ENCODE measurements around the gene CD82.
A peak's percentile ranks its signal among the peaks of the same experiment; 100 is the strongest.

CD82 gene

DNA sequence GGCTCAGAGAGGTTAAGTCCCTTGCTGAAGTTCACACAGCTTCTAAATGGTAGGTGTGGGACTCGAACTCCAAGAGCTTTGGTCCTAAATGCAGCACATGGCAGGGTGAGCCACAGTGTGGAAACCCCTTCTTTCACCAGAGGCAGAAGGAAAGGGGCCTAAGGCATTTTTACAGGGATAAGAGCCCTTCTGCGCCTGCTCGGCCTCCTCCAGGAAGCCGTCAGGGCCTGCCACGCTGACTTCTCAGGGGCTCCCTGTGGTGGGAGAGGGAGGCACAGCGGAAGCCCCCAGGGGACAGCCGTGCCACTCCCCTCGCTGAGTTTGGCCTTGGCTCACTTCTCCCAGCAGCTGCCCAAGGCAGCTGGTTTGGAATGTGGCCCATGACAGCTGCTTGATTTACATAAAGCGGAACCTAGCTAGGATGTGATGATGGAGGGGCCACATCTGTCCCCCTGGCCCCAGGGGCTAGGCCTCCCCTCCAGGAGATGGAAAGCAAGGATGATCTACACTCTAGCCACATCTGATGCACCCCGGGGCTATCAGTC lies 35.4 kb downstream of the CD82 start:
- no peak for DNase-seq (ENCODE audit: low read depth in 2 of 2)

DNA sequence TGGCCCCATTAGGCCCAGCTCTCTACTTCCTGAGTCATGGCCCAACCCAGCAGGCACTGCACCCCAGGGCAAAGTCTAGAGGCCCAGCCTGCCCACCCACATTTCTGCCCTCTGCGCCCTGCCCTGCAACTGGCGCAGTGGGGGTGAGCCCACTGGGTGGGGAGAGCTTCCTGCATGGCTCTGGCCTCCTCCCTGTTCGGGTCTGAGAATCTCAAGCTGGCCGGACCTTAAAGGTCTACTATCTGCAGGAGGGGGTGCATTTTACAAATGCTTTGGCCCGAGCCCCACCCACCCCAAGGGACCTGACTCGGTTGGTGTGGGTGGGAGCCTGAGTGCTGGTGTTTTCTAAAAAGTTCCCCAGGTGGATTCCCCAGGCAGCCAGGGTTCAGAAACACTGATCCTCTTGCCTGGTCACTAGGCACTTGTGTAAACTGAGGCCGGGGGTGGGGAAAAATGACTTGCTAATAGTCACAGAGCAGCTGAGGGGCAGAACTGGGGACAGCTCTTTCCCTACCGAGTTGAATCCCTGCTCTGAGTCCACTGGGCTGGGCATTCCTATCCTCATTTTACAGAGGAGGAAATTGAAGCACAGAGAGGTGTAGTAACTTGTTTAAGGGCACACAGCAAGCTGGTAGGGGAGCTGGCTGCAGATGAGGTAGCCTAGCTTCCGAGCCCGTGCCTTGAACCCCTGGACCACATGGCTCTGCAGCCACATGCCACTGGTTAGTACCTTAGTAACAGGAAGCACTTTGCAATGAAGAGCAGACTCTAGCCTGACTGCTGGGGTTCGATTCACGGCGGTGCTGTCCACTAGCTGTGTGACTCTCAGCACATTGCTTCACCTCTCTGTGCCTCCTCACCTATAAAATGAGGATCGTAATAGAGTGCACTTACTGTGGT lies 36.3 kb downstream of the CD82 start:
- no peak for DNase-seq (ENCODE audit: low read depth in 2 of 2)

DNA sequence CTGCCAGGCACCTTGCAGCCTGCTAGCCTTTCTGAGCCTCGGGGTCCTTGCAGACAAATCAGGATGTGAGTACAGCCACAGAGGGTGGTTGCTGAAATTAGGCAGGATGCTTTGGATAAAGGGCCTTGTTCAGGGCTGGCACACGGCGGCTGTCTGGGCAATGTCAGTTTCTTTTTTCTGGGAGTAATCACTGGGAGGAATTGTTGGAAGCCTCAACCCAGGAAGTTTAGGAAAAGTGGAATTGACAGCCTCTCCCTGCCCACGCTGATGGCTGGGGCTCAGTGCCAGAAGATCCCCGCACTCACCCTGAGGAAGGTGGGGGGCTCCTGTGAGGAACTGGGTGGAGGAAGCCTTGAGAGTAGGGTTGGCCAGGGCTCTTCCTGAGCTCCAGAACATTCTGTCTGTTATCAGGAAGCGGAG lies 37.4 kb downstream of the CD82 start:
- no peak for DNase-seq (ENCODE audit: low read depth in 2 of 2)

DNA sequence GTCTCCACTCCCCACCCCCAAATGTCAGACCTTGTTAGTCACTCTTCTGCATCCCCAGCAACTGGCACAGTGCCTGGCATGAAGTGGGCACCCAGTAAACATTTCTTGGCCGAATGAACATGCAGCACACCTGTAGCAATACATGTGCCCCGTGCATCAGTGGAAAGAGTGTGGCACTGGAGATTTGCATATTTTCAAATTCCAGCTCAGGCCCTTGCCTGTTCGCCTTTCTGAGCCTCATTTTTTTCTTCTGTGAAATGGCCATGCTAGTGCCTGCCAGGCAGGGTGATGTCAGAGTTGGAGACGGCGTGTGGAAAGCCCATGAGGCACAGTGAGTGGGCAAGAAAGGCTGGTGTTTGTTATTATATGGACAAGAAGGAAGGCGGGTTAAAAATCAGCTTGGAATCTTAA lies 38.7 kb downstream of the CD82 start:
- no peak for DNase-seq (ENCODE audit: low read depth in 2 of 2)

DNA sequence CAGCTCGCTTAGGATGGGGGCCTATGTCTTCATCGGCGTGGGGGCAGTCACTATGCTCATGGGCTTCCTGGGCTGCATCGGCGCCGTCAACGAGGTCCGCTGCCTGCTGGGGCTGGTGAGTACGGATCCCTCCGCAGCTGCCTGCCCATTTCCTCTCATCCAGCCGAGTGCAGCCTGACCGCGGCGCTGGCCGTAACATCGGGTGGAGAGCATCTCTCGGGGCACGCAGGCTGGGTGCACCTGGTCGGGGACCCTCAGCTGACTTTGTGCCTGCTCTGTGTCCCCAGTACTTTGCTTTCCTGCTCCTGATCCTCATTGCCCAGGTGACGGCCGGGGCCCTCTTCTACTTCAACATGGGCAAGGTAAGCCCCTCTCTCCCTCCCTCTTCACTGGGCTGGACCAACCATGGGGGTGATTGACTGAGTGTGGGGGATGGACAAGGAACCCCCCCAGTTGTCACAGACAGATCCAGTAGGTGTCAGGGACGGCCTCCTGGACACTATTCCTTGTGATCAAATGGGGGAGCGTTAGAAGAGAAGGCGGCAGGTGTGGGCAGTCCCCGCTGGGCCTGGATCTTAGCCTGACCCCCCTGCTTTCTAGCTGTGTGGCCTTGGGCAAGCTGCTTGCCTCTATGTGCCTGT lies 39.7 kb downstream of the CD82 start:
- DNase-seq (ENCODE audit: low read depth in 2 of 2): no peak

DNA sequence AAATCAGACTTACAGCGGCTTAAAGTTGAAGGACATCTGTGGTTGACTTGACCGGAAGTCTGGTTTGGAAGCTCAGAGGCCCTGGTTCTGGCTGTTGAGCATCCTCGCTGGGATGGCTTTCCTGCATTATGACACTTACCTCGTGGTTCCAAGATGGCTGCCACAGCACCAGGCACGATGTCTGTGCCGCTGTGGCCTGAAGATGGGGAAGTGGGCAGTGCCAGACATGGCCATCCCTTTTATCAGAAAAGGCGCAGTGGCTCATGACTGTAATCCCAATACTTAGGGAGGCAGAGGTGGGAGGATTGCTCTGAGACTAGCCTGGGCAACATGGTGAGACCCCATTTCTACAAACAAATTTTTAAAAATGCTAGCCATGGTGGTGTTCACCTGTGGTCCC lies 40.5 kb downstream of the CD82 start:
- no peak for DNase-seq (ENCODE audit: low read depth in 2 of 2)

DNA sequence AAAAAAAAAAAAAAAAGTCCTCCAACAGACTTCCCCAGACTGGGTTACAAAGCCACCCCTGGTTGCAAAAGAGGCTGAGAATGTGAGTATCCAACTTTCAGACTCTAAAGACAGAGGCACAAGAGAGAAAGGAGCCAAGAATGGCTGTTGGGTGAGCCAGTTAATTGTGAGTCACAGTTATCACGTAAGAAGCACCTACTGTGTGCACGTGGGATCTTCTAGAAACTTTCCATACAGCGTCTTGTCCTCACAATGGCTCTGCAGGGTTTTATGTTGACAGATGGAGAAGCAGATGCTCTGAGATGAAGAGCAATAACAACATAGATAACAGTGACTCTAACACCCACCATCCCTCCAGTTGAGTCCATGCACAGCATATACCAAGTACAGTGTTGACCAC lies 41.0 kb downstream of the CD82 start:
- no peak for DNase-seq (ENCODE audit: low read depth in 2 of 2)

DNA sequence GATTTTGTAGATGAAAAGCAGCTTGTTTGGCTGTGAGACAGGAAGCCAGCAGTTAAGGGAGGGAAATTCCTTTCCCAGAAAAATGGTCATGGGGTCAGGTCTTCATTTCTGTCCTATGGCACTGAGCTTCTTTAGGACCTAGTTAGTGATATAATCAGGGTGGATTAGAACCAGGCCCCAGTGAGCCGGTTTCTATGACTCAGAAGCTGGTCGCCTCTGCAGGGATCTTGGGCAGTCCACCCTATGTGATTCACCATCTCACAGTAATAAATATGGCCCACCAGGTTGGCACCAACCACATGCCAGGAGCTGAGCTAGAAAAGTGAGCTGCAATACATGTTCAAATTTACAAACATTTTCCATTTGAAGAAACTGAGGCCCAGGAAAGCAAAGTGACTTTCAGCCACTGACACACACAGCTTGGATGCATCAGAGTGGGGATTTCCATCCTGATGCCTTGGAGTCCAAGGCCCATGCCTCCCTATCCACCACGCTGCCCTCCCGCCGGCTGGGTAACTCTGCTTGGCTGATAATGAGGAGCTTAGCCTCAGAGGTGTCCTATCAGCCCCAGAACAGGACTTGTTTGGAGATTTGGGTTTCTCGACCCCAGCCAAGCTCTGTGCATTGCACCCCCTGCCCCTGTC lies 42.0 kb downstream of the CD82 start:
- DNase-seq (ENCODE audit: low read depth in 2 of 2): no peak

DNA sequence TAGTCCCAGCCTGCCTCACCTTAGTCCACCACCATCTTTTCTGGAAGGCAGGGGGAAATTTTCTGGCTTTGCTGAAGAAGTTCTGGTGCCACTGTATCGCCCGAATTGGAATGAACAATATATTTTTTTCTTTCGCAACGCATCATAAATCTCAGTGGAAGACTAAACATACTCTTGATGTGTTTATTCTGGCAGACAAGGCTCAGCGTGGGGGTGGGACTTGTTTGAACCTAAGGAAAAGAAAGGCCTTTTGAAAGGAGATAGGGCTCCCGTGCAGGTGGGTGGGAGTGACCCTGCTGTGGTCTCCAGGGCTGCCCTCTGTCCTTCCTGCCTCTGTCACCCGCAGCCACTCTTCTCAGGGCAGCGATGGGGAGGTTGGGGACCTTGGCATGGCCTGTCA lies 42.5 kb downstream of the CD82 start:
- DNase-seq (ENCODE audit: low read depth in 2 of 2): no peak

DNA sequence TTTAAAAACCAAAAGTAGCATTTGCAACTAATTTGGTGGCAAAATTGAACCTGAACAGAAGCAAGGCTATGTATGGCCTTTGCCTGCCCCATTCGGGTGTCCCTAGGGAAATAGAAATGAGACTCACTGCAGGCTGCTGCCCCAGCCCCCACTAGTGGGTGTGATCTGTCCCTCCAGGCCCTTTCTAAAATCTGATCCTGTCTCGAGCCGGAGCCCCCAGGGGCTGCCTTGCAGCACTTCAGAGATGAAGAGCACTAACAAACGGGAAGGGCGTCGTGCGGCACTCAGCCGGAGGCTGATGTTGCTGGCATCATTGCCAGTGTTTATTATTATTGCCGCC lies 43.2 kb downstream of the CD82 start:
- no peak for DNase-seq (ENCODE audit: low read depth in 2 of 2)

DNA sequence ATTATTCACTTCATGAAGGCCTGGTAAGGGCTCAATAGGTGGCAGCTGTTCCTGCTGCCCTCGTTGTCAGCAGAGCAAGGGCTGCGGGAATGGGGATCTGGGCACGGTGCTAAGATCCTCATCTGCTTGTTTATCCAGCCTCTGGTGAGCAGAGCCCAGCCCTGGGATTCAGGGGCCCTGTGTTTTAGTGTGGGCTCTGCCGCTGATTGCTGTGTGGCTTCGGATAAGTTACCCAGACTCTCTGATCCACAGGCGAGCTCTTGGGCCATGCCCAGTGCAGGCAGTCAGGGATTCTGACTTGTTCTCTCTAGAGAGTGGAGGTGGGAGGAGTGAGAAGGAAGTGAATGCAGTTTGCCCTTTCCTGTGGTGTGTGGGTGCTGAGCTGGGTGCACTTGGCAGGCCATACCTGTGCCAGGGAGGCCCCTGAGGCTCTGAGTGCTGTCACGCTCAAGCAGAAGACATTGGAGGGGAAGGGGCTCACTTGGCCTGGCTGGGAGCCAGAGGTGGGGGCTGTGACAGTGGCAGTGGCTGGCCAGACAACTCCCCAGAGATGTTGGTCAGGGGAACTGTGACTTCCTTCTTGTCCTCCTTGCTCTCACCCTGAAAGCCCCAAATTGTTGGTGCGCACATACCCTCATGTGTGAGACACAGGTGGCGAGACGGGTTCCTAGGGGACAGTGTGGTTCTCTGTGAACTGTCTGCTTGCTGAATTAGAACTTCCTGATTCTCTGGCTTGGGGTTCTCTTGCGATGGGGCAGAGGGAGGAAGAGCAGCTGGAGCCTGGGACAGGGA lies 43.7 kb downstream of the CD82 start:
- DNase-seq (ENCODE audit: low read depth in 2 of 2): no peak

DNA sequence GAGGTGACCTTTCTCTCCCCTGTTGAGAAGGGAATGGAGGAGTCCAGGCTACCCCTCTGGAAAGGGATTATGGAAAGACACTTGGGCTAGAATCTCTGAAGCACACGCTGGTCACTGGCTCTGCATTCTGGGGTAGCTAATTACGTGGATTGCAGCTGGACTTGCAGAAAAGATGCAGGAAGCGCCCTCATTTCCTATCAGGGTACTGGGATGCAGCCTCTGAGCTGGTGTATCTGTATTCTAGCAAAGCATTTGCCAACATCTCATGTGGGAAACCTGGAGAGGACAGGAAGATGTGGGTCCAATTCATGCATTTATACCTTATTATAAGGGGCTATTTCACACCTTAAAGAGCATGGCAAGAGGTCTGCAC lies 44.3 kb downstream of the CD82 start:
- no peak for DNase-seq (ENCODE audit: low read depth in 2 of 2)

DNA sequence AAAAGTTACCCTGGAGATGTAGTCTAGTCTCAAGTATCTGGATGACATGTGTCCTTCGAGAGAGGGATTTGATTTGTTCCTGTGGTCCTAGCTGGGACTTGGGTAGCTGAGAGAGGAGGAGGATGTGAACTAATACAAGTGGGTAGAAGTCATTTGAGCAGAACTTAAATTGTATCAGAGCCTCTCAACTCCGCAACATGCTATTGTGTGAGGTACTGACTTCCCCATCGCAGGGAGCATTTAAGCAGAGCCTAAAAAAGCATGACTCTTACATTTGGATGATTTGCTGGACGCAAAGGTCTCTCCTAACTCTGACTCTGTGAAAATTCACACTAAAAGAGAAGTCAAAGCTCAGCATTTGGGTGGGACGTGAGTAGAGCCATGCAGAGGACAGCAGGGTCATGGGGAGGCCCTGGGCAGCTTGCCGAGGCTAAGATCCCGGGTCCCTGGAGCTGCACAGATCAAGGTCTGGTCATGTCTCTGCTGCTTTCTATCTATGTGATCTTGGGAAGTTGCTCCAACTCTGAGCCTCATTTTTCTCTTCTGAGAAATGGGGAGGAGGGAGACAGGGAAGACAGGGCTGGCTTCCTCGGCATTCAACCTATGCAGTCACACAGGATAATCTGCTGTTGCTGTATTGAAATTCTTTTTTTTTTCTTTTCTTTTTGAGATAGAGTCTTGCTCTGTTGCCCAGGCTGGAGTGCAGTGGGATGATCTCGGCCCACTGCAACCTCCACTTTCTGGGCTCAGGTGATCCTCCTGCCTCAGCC lies 44.9 kb downstream of the CD82 start:
- no peak for DNase-seq (ENCODE audit: low read depth in 2 of 2)

DNA sequence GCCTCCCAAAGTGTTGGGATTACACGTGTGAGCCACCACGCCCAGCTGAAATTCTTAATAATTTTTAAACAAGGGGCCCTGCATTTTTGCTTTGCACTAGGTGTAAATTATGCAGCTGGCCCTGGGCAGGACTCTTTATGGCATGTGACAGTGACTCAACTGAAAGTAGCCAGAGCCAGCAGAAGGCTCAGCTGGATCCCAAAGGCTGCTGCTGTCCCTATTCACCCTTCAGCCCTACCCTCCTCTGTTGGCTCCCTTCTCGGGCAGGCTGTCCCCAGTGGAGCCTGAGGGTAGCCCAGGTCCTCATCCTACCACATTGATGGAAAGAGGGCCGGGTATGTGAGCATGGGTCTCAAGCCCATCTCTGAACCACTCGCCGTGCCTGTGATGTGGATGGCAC lies 45.6 kb downstream of the CD82 start:
- DNase-seq (ENCODE audit: low read depth in 2 of 2): no peak

DNA sequence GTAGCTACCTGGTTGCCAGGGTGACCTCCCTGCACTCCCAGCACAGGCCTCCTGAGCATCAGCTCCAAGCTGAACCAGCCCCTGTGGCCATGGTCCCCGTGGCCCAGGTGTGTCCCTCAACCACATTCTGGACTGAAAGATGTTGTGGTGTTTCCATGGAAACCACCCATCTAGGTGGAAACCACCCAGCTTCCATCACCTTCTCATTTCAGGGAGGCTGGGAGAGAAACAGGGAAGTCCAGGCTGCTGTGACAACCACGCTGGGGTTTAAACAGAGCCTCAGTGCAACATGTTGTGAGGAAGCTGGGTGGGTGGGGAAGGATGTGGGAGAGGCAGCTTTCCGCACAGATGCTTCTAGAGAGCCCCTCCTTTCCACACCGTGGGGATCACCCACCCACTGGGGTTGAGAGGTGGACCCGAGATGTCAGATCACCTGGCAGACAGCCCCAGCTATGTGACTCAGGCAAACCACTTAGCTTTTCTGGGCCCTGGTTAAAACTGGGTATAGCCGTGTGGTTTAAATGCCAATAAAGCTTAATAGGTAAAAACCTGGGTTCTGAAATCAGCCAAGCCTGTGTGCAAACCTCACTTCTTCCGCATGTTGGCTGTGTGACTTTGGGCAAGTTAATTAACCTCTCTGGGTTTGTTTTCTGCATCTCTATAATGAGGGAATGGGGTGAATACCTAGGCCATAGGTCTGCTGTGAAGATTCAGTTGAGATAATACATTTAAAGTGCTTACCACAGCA lies 46.4 kb downstream of the CD82 start:
- DNase-seq (ENCODE audit: low read depth in 2 of 2): peak; percentile 50 to 58

DNA sequence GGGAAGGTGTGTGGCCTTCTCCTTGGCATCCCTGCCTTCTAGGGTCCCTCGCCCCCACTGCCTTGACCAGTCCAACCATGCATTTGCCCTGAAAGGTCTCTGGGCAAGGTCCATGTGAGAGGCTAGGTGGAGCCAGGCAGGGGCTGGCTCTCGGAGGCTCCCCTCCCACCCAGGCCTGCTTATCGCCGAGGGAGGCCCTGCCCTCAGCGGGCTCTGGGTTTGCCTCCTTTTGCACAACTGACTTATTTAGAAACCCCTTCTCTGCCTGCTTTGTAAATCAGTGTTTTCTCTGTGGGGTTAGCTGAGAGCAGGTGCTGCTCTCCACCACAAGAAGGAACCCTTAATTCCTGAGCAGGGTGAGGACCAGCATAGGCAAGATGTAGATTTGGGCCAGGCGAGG lies 47.7 kb downstream of the CD82 start:
- no peak for DNase-seq (ENCODE audit: low read depth in 2 of 2)

DNA sequence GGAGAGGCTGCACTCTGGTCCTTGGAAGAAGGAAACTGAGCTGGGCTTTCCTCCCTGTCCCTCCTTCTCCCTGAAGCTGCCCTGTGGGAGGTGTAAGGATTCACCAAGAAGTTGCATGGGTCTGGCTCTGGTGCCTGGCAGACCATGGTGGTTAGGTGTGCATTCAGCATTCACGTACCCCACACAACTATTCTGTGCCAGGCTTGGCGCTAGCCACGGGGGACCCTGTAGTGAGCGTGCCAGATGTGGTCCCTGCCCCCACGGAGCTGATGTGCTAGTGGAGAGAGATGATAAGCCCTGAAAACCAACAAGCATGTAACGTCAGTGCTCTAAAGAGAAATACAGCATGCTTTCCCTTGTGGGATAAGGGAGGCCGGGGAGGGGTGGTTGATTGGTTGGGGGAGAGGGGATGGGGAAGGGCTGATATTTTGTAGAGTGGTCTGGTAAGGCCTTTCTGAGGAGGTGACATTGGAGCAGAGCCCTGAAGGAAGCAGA lies 48.9 kb downstream of the CD82 start:
- no peak for DNase-seq (ENCODE audit: low read depth in 2 of 2)

DNA sequence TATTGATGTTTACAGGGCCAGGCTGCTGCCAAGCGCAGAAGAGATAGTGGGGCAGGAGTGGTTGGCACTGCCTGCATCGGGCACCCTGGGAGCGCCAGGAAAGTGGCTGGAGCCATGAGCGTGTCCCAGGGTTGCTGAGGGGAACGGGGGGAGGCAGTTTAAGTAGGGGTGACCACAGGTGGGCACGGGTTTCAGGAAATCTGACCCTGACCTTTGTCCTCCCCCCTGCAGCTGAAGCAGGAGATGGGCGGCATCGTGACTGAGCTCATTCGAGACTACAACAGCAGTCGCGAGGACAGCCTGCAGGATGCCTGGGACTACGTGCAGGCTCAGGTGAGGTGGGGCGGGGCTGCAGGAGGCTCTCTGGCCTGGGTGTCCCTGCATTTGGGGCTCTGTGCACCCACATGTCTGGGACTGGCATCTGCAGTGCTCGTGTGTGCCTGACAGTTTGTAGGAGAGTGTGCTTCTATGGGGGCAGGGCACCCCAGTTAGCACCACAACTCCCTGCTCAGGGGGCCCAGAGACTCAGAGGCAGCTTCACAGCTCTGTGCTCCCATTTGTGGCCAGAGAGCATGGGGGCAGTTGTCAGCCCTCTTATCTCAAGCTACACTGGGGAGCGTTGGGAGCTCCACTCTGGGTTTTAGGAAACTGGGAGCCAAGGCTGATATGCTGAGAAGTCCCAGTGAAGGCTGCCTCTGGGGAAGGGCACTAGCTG lies 49.7 kb downstream of the CD82 start:
- DNase-seq (ENCODE audit: low read depth in 2 of 2): no peak

DNA sequence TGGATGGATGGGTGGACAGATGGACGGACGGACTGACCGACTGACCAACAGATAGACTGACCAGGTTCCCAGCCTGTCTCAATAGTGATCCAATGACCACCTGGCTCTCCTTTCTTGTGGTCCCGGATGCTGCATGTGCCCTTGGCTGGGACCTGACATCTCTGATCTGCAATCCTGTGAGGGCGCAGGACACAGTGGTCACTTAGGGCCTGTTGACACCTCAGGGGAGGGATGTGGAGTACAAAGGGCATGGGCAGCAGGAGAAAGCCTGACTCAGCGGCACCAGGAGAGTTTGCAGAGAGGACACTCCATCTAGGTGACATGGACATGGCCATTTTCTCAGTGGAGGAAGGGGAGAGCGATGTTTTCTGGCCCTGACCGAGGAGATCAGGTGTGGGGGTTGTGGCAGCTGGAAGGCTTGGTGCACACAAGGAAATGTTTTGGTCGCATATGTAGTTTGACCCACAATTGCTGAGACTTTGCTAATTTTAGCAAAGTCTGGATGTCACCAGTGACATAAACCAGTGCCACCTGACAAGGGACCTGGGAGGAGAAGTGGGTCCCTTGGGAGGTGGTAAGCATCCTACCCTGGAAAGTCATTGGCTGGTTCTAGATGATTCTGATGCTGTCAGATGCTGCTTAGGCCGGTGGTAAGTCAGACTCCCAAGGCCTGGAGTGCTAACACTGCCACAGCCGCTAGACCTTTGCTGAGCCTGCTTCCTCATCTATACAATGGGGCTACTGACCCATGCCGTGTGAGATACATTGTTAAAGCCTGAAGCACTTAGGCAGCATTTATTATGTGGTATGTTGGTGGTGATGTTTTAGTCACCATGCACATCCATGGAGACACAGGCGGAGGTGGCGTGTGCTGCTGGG lies 50.7 kb downstream of the CD82 start:
- DNase-seq (ENCODE audit: low read depth in 2 of 2): no peak

Measured in stimulated activated CD8-positive, alpha-beta memory T cell treated with anti-CD3 and anti-CD28 coated beads, Interleukin-2, amount 100 ng/mL, for 48 hours (primary cell).